GM18505 (cell line): ENCODE measurements around the gene ZBED3.
"Not testable (repeated sequence)": the region's sequence is repeated elsewhere in the genome, so short reads cannot be mapped to it uniquely, and the experiment has no call there.

Source experiments
- ATAC-seq: cut with Tn5 transposase; IDR thresholded peaks from one replicate; pipeline ENCODE4 v1.9.1; 2021; ENCODE audit not compliant: unreplicated experiment
- POLR2A ChIP-seq: IDR thresholded peaks from 4 replicates; pipeline ENCODE4 v1.6.1; 2011; ENCODE audit warnings: borderline replicate concordance; ENCODE audit not compliant: insufficient read depth, insufficient read length; ENCODE audit errors: extremely low read depth

The ZBED3 gene

GRCh38 chr5:77087484-77088261 is 588 bp upstream of the ZBED3 start:
- peak; percentile 10 for ATAC-seq

GRCh38 chr5:77086368-77086688 is 757 bp downstream of the ZBED3 start:
- no peak for ATAC-seq
- no peak for TF ChIP-seq POLR2A

More at GRCh38 chr5:77087484-77088261, 588 bp upstream of the ZBED3 start:
- TF ChIP-seq POLR2A: no peak

GRCh38 chr5:77083088-77083487 is 4.0 kb downstream of the ZBED3 start:
- TF ChIP-seq POLR2A: no peak
- ATAC-seq: no peak

GRCh38 chr5:77082280-77082679 is 4.8 kb downstream of the ZBED3 start:
- no peak for TF ChIP-seq POLR2A
- no peak for ATAC-seq

- no peak for TF ChIP-seq POLR2A
- ATAC-seq: no peak
Measured at GRCh38 chr5:77080905-77081304, 6.2 kb downstream of the ZBED3 start.

- not testable (repeated sequence) for ATAC-seq
Measured at GRCh38 chr5:77080479-77080878, 6.6 kb downstream of the ZBED3 start.

GRCh38 chr5:77077829-77078176 is 9.3 kb downstream of the ZBED3 start:
- peak; percentile 3 for ATAC-seq
- TF ChIP-seq POLR2A: no peak

- peak; percentile 83 for ATAC-seq
- no peak for TF ChIP-seq POLR2A
Measured at GRCh38 chr5:77076961-77077828, 9.9 kb downstream of the ZBED3 start.

- no peak for TF ChIP-seq POLR2A
- ATAC-seq: no peak
Measured at GRCh38 chr5:77074745-77075144, 12.3 kb downstream of the ZBED3 start.

- TF ChIP-seq POLR2A: no peak
- no peak for ATAC-seq
Measured at GRCh38 chr5:77073667-77074066, 13.4 kb downstream of the ZBED3 start.

GRCh38 chr5:77066823-77067442 is 20.2 kb downstream of the ZBED3 start:
- TF ChIP-seq POLR2A: no peak
- no peak for ATAC-seq

- no peak for ATAC-seq
- TF ChIP-seq POLR2A: no peak
Measured at GRCh38 chr5:77066184-77066583, 20.9 kb downstream of the ZBED3 start.

GRCh38 chr5:77065256-77065655 is 21.8 kb downstream of the ZBED3 start:
- no peak for ATAC-seq
- TF ChIP-seq POLR2A: no peak

GRCh38 chr5:77064040-77064439 is 23.0 kb downstream of the ZBED3 start:
- no peak for TF ChIP-seq POLR2A
- ATAC-seq: no peak
